Panc1 (cell line): ENCODE data around the gene DSCAM. TPM values are rescaled to one million over a fixed set of nuclear protein-coding genes. Genes with fewer than 3 reads are reported as not detected.

Source experiments
- ATAC-seq: fragments of 200-7000 bp; cut with Tn5 transposase; 2 replicates; pipeline ENCODE4 v1.9.1; 2020; ENCODE audit warnings: mild to moderate bottlenecking, moderate library complexity
- BruUV-seq: library from RNA; stranded (reverse); fragments of 400-500 nt; replicated peaks from 2 replicates; lab custom pipeline; 2021; lab: Mats Ljungman, UMichigan
- CTCF ChIA-PET: fragments of 300-600 bp; sonication (Branson Sonifier 250); formaldehyde crosslinking; loops from one replicate; lab custom pipeline; 2022; ENCODE audit warnings: antibody characterized with exemption; lab: Charles Lee
- POLR2A ChIA-PET: fragments of 300-600 bp; sonication (Branson Sonifier 250); formaldehyde crosslinking; loops from one replicate; lab custom pipeline; 2022; ENCODE audit warnings: antibody characterized with exemption; lab: Charles Lee
- DNase-seq: peaks from one replicate; pipeline ENCODE4 v3.0.0-alpha.2; 2010; ENCODE audit warnings: low read depth, low spot score
- H3K27ac ChIP-seq: 2 replicates; pipeline ENCODE4 v1.5.1; 2011; ENCODE audit warnings: mild to moderate bottlenecking, low read length, inconsistent platforms
- H3K27me3 ChIP-seq: fragments of 200-500 bp; sonication (Bioruptor generic); 2 replicates; pipeline ENCODE4 v1.6.0; 2014; ENCODE audit warnings: low read length, inconsistent platforms; ENCODE audit not compliant: control insufficient read depth, insufficient read depth
- H3K36me3 ChIP-seq: fragments of 200-500 bp; sonication (Bioruptor generic); 2 replicates; pipeline ENCODE4 v1.5.1; 2014; ENCODE audit warnings: inconsistent platforms, mild to moderate bottlenecking, low read length, moderate library complexity; ENCODE audit not compliant: control insufficient read depth, insufficient read depth
- H3K4me1 ChIP-seq: 2 replicates; pipeline ENCODE4 v1.5.1; 2011; ENCODE audit warnings: inconsistent platforms, mild to moderate bottlenecking, low read length, moderate library complexity; ENCODE audit not compliant: control insufficient read depth, insufficient read depth
- H3K4me3 ChIP-seq, 2 experiments: 2 replicates each; pipeline ENCODE4 v1.5.1; 2011 to 2012; ENCODE audit warnings: low read depth in 2 of 2, low read length in 2 of 2, mild to moderate bottlenecking in 2 of 2, inconsistent platforms in 1 of 2, moderate library complexity in 1 of 2
- H3K9me3 ChIP-seq: fragments of 200-500 bp; sonication (Bioruptor generic); 2 replicates; pipeline ENCODE4 v1.5.1; 2014; ENCODE audit warnings: low read depth, mild to moderate bottlenecking, inconsistent platforms, low read length, moderate library complexity; ENCODE audit not compliant: control insufficient read depth, insufficient read depth
- CTCF ChIP-seq: fragments of 450-650 bp; IDR thresholded peaks from 2 replicates; pipeline ENCODE4 v1.5.1; 2017; ENCODE audit warnings: mild to moderate bottlenecking
- POLR2AphosphoS5 ChIP-seq: IDR thresholded peaks from 2 replicates; pipeline ENCODE4 v1.6.1; 2012; ENCODE audit warnings: mild to moderate bottlenecking, low read depth, low read length, moderate library complexity
- REST ChIP-seq, 2 experiments: IDR thresholded peaks; 2 replicates each; pipeline ENCODE4 v1.6.1; 2011 to 2012; ENCODE audit warnings: low read depth in 2 of 2, control low read depth in 1 of 2, low read length in 1 of 2, mild to moderate bottlenecking in 1 of 2, moderate library complexity in 1 of 2; ENCODE audit not compliant: insufficient read depth in 1 of 2
- SIN3A ChIP-seq: IDR thresholded peaks from 2 replicates; pipeline ENCODE4 v1.6.1; 2012; ENCODE audit warnings: low read depth, mild to moderate bottlenecking, low read length, moderate library complexity, borderline replicate concordance; ENCODE audit not compliant: insufficient read depth
- TCF7L2 ChIP-seq: IDR thresholded peaks from 2 replicates; pipeline ENCODE4 v1.6.1; 2011; ENCODE audit warnings: mild to moderate bottlenecking, low read depth, low read length, inconsistent platforms
- in situ Hi-C: cut with HindIII; loops from 2 replicates; pipeline ENCODE4 v1.10.0; 2016; ENCODE audit warnings: low sequenced_read_pairs, low pct_unique_long_range_greater_than_20kb
- intact Hi-C: fragments of 100-400 bp; cut with micrococcal nuclease; formaldehyde crosslinking; loops from one replicate; pipeline ENCODE4 v1.10.0; 2022; ENCODE audit not compliant: unreplicated experiment
- total RNA-seq: library from RNA; stranded (reverse); gene quantifications from one replicate; pipeline ENCODE4 v1.2.1, GENCODE V29; 2021; ENCODE audit not compliant: unreplicated experiment

The DSCAM gene
- total RNA-seq, 1 experiment from 2014 or later = not detected

GRCh38 chr21:40013001-40013735 is 833.8 kb downstream of the DSCAM start:
- H3K36me3 ChIP-seq = no peaks in the 10 kb centered on the region
- ChIA-PET POLR2A (no interaction called here), CTCF (no interaction called here)
- DNase-seq = no peak
- no peak overlapping the region for H3K27ac ChIP-seq
- no peak for ATAC-seq
- no peak overlapping the region for H3K4me3 ChIP-seq
- no peaks in the 10 kb centered on the region for H3K9me3 ChIP-seq
- TF ChIP-seq CTCF (no peak), SIN3A (no peak), REST (IDR thresholded peaks at IDR 0.05; ENCODE audit: insufficient read depth in 1 of 2, low read depth in 2 of 2, low read length in 1 of 2) (no peak), POLR2AphosphoS5 (no peak), TCF7L2 (no peak)
- intact Hi-C loops = no loop called here
- no TSS peak for BruUV-seq
- in situ Hi-C loops = no loop called here
- H3K4me1 ChIP-seq = no peaks in the 10 kb centered on the region
- no peaks in the 10 kb centered on the region for H3K27me3 ChIP-seq

GRCh38 chr21:40011371-40011770 is 835.6 kb downstream of the DSCAM start:
- H3K36me3 ChIP-seq = no peaks in the 10 kb centered on the region
- in situ Hi-C loops (no loop called here), intact Hi-C loops (no loop called here)
- H3K9me3 ChIP-seq = no peaks in the 10 kb centered on the region
- H3K4me3 ChIP-seq = no peak overlapping the region
- no peak for ATAC-seq
- no peak overlapping the region for H3K27ac ChIP-seq
- no peaks in the 10 kb centered on the region for H3K27me3 ChIP-seq
- DNase-seq = no peak
- TF ChIP-seq TCF7L2 (no peak), SIN3A (no peak), CTCF (no peak), REST (IDR thresholded peaks at IDR 0.05; ENCODE audit: insufficient read depth in 1 of 2, low read depth in 2 of 2, low read length in 1 of 2) (no peak), POLR2AphosphoS5 (no peak)
- POLR2A ChIA-PET = no interaction called here
- CTCF ChIA-PET = no interaction called here
- no peaks in the 10 kb centered on the region for H3K4me1 ChIP-seq
- BruUV-seq = no TSS peak
